Uterine smooth muscle cell (primary cell): ENCODE results near the gene RFC4. TPM values are rescaled to one million over a fixed set of nuclear protein-coding genes. Genes with fewer than 3 reads are reported as not detected.

Source experiments
- total RNA-seq: library from RNA; depleted of rRNA; stranded (reverse); fragments of >200 nt; gene quantifications from 2 replicates; pipeline ENCODE4 v1.2.3, GENCODE V29; 2014

RFC4 gene
- 26.5 and 62.9 TPM in 2 replicates for total RNA-seq

GRCh38 chr3:186806089-186807055 is at the start of gene RFC4:
TSS of gene RFC4 (minus strand) at chr3:186806482. CDS start at chr3:186804713, 1,769 bp downstream.

GRCh38 chr3:186842426-186843038 is 36.2 kb upstream of the RFC4 start, which contains the start of gene ADIPOQ:
TSS of gene ADIPOQ (plus strand) at chr3:186842710. CDS start at chr3:186853059, 10,349 bp downstream.

GRCh38 chr3:186783058-186783730 is 23.1 kb downstream of the RFC4 start, which contains the start of gene EIF4A2:
TSS of gene EIF4A2 (plus strand) at chr3:186783577. CDS start at chr3:186783611, 34 bp downstream.

Other genes with a start within 250 kb of the RFC4 start
- gene TBCCD1, start 239.1 kb downstream of the RFC4 start, total RNA-seq: 14.3 and 17.0 TPM in 2 replicates
- gene DNAJB11, start 235.8 kb downstream of the RFC4 start, total RNA-seq: 69.5 and 114 TPM in 2 replicates
- gene AHSG, start 193.4 kb downstream of the RFC4 start, total RNA-seq: not detected in 2 replicates
- not detected in 2 replicates for gene FETUB, start 166.1 kb downstream of the RFC4 start, total RNA-seq
- not detected in 2 replicates for gene HRG, start 140.5 kb downstream of the RFC4 start, total RNA-seq
- gene KNG1, start 89.1 kb downstream of the RFC4 start, total RNA-seq: not detected in 2 replicates
- gene EIF4A2, start 22.9 kb downstream of the RFC4 start, total RNA-seq: 1,157 and 2,028 TPM in 2 replicates
- gene ADIPOQ, start 36.2 kb upstream of the RFC4 start, total RNA-seq: not detected in 2 replicates
- gene ST6GAL1, start 124.0 kb upstream of the RFC4 start, total RNA-seq: 0.11 and 2.0 TPM in 2 replicates